Neural cell (in vitro differentiated cells): ENCODE data around the gene KIAA1614.

Source experiments
- EP300 ChIP-seq: fragments of 450-650 bp; conservative IDR thresholded peaks from 2 replicates; pipeline ENCODE4 v1.6.1; 2014; ENCODE audit warnings: antibody characterized with exemption, mild to moderate bottlenecking, moderate library complexity; ENCODE audit not compliant: poor library complexity, severe bottlenecking
- EZH2 ChIP-seq: fragments of 200-600, 300-800 bp; shearing (Covaris generic), sonication (generic); IDR thresholded peaks from 2 replicates; pipeline ENCODE4 v1.6.1; 2014; ENCODE audit warnings: antibody characterized with exemption, low read length, borderline replicate concordance, mild to moderate bottlenecking; ENCODE audit not compliant: insufficient read depth, poor library complexity, severe bottlenecking
- POLR2AphosphoS5 ChIP-seq: IDR thresholded peaks from 2 replicates; pipeline ENCODE4 v1.6.1; 2012
- RAD21 ChIP-seq: fragments of 450-650 bp; conservative IDR thresholded peaks from 2 replicates; pipeline ENCODE4 v1.6.1; 2014; ENCODE audit warnings: antibody characterized with exemption, mild to moderate bottlenecking, moderate library complexity
- TAF1 ChIP-seq: IDR thresholded peaks from 2 replicates; pipeline ENCODE4 v1.6.1; 2012; ENCODE audit warnings: low read depth
- TF ChIP-seq, protein P1 (sequence below): fragments of 450-650 bp; IDR thresholded peaks from 2 replicates; pipeline ENCODE4 v1.5.1; 2014; ENCODE audit warnings: antibody characterized with exemption, mild to moderate bottlenecking, moderate library complexity; ENCODE audit not compliant: poor library complexity, severe bottlenecking

- TF ChIP-seq, protein P1, sequence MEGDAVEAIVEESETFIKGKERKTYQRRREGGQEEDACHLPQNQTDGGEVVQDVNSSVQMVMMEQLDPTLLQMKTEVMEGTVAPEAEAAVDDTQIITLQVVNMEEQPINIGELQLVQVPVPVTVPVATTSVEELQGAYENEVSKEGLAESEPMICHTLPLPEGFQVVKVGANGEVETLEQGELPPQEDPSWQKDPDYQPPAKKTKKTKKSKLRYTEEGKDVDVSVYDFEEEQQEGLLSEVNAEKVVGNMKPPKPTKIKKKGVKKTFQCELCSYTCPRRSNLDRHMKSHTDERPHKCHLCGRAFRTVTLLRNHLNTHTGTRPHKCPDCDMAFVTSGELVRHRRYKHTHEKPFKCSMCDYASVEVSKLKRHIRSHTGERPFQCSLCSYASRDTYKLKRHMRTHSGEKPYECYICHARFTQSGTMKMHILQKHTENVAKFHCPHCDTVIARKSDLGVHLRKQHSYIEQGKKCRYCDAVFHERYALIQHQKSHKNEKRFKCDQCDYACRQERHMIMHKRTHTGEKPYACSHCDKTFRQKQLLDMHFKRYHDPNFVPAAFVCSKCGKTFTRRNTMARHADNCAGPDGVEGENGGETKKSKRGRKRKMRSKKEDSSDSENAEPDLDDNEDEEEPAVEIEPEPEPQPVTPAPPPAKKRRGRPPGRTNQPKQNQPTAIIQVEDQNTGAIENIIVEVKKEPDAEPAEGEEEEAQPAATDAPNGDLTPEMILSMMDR, result no peak
- no peak for TF ChIP-seq EZH2
- TF ChIP-seq POLR2AphosphoS5, result no peak
- no peak for TF ChIP-seq RAD21
- no peak for TF ChIP-seq TAF1
- no peak for TF ChIP-seq EP300
Measured at GRCh38 chr1:180912801-180913565, at the start of gene KIAA1614.
